ENCODE results near the gene WDR20.

DNA sequence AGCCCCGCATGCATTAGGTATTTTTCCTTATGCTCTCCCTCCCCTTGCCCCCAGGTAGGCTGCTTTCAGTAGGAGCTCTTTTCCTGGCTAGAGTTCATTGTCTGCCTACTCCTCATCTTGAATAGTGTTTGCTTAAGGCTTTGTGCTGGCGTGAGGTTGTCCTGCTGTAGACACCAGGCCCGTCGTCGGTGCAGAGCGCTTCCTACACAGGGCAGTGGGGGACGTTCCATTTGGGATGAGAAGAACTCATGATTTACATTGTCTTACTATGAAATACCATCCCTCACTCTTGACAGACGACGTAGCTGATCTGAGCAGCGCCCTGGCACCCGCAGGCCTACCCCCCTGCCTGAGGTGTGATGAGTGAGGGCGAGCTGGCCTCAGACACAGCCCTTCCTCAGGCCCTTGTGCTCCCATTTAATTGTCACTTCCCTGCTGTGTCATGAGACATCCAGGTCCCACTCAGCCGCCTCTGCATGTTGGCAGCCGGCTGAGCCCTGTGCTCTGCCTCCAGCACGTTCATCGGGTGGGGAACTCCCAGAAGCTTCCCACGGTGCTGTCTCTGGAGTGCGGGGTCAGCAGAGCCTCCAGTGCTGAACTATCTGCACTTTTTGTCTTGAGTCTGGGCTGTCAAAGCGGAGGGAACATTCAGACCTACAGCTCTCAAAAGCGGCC lies 76.0 kb downstream of the WDR20 start:
- TF ChIP-seq, protein P1, sequence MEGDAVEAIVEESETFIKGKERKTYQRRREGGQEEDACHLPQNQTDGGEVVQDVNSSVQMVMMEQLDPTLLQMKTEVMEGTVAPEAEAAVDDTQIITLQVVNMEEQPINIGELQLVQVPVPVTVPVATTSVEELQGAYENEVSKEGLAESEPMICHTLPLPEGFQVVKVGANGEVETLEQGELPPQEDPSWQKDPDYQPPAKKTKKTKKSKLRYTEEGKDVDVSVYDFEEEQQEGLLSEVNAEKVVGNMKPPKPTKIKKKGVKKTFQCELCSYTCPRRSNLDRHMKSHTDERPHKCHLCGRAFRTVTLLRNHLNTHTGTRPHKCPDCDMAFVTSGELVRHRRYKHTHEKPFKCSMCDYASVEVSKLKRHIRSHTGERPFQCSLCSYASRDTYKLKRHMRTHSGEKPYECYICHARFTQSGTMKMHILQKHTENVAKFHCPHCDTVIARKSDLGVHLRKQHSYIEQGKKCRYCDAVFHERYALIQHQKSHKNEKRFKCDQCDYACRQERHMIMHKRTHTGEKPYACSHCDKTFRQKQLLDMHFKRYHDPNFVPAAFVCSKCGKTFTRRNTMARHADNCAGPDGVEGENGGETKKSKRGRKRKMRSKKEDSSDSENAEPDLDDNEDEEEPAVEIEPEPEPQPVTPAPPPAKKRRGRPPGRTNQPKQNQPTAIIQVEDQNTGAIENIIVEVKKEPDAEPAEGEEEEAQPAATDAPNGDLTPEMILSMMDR (IDR thresholded peaks at IDR 0.05; ENCODE audit: insufficient read depth, low read length, poor library complexity, severe bottlenecking) = no peak
- TF ChIP-seq EZH2phosphoT487 (conservative IDR thresholded peaks at IDR 0.05; ENCODE audit: low read length) = no peak
